ENCODE results near the gene DDX11.
"Not testable (repeated sequence)": the region's sequence is repeated elsewhere in the genome, so short reads cannot be mapped to it uniquely, and the experiment has no call there.

Gene DDX11

GRCh38 chr12:31073527-31074332 lies at the start of gene DDX11:
Gene DDX11, plus strand, starts transcription at chr12:31073860. Its CDS starts 4,534 bp downstream, at chr12:31078394.
- DNase-seq (ENCODE audit: insufficient read length, low spot score) (peak; percentile 85), FAIRE-seq (peak; percentile 18)

DNA sequence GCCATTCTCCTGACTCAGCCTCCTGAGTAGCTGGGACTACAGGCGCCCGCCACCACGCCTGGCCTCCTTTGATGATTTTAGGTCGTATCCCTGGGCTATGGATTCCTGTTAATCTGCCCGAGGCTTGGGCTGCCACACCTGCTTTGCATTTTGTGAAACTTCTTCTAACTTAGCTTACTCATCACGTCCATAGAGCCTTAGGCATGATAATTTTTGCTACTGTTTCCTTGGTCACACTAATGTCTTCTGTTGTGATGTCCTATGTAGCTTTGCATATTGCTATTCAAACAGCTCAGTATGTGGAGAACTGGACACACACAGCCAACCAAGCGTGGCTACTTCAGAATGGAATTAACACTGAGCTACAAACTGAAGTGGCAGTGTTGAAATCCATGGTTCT lies 47.5 kb upstream of the DDX11 start:
- DNase-seq (ENCODE audit: insufficient read length, low spot score) (no peak), FAIRE-seq (no peak)

- not testable (repeated sequence) for FAIRE-seq; DNase-seq (ENCODE audit: insufficient read length, low spot score)
These were observed 46.7 kb upstream of the DDX11 start for GRCh38 chr12:31027006-31027405.

GRCh38 chr12:31029468-31029867 lies 44.2 kb upstream of the DDX11 start:
- FAIRE-seq (no peak), DNase-seq (ENCODE audit: insufficient read length, low spot score) (no peak)

GRCh38 chr12:31029916-31030562 lies 43.6 kb upstream of the DDX11 start:
- FAIRE-seq, result no peak
- DNase-seq (ENCODE audit: insufficient read length, low spot score), result no peak

DNA sequence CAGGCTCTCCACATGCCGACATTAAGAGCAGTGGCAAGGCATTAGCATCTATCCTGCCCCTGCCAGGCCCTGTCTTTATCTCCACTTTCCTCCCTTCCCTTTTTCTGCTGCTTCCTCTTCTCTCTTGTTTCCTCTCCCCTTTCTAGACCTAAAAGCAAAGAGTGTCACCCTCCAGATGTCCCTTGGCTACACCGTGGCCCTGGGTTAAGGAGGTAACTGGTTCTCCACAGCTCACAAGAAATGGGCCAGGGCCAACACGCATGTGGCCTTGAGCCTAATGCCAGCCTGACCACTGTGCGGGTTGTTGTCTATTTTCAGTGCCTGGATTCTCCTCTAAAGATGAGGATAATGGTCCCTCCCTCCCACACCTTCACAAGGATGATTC lies 41.7 kb upstream of the DDX11 start:
- no peak for FAIRE-seq
- DNase-seq (ENCODE audit: insufficient read length, low spot score), result no peak

DNA sequence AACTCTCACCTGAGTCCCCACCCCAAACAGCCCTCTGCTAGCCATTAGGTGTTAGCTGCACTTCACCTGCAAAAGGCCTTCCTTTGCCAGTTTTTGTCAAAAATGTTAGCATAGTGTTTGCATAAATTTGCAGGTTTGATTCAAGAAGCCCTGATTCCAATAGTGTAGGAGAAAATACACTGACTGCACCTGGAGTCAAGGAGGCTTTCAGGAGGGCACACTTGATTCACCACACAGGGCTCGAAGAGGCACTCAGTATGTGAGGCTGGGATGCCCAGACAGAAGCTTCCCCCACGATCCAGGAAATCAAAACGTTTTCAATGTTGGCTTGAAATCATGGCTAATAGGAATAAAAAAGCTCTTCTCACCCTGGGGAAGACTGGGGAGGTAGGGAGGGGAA lies 40.5 kb upstream of the DDX11 start:
- FAIRE-seq, result no peak

DNA sequence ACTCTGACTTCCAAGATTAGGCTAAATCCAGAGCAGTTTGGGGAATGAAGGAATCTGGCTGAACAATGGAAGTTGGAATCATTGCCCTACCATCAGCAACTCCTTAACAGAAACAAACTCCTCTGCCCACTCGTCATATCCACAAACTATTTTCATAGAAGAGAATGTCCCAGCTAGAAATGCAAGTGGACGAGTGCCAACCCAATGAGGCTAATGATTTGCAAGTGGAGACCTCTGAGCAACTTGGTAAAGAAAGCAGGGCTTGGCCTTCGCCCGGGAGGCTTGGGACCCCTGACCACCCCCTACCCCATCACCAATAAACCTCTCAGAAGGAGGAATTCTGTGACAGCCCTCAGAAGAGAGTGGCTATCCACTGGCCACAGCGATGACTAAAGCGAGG lies 40.0 kb upstream of the DDX11 start:
- FAIRE-seq, result no peak
- no peak for DNase-seq (ENCODE audit: insufficient read length, low spot score)

More for the DNA sequence above, 40.5 kb upstream of the DDX11 start:
- no peak for DNase-seq (ENCODE audit: insufficient read length, low spot score)

GRCh38 chr12:31034372-31034771 lies 39.3 kb upstream of the DDX11 start:
- DNase-seq (ENCODE audit: insufficient read length, low spot score) (no peak), FAIRE-seq (no peak)

GRCh38 chr12:31035226-31035625 lies 38.4 kb upstream of the DDX11 start:
- DNase-seq (ENCODE audit: insufficient read length, low spot score), result no peak

DNA sequence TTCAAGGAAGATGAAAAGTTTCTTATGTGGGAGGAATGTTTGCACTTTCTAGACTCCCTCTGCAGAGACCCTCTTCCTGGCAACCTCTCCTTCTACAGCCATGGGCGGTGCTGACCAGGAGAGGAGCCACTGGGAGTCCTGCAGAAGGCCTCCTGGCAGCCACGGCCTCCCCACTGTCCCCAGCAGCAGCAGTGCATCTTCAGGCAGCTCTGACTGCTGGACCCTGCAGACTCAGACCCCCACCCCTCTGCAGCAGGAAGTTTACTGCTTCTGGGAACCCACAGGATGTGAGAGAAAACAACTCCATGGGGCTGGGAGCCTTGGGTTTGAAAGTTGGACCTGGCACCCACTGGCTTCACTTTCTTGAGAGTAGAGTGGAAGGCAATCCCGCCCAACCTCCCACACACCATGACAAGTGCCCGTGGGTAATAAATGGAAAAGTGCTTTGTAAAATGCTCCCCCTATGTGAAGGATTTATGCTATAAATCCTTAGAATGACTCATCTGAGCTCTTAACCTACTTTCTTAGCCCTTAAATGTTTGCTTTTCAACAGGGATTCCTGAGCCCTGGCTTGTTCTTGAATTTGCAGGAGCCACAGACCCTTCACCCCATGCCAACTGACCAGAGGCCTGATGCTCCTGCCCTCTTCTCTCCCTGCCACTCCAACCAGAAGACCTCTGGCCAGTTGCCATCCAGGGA lies 37.5 kb upstream of the DDX11 start:
- FAIRE-seq (no peak), DNase-seq (ENCODE audit: insufficient read length, low spot score) (no peak)

More at GRCh38 chr12:31035226-31035625, 38.4 kb upstream of the DDX11 start:
- no peak for FAIRE-seq

DNA sequence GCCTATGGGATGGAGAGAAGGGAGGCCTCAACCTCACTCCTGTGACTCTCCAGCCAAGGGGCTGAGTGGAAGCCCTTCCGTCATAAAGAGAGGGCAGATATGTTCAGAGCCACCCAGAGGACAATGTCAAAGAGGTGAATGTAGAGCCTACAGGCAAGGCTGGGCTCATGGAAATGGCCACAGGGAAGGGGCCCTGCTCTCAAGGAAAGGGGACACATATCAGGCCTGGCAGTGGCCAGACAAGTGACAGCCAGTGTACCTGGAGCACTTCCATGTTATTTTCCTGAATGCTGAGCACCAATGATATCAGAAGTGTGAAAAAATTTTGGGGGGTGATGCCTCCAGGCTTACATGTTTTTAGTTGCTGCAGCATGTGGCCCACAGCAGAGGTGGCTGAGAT lies 36.6 kb upstream of the DDX11 start:
- no peak for FAIRE-seq
- DNase-seq (ENCODE audit: insufficient read length, low spot score), result no peak

DNA sequence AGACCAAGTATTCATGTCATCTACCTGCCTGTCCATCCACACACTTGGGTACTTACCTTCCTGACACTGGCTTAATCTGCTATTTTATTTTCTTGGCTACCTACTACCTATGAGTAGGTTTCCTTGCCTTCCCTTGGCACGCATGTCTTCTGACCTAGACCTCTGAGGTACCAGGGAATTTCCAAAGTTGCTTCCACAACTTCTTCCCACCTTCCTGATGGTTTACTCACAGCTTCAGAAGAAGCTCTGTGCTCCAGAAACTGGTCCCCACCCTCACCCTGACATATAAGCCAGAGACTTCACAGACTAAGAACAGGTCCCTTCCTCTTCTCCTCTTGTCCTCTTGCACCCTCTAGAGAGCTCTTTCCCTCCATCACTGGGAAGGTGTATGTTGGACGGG lies 35.7 kb upstream of the DDX11 start:
- DNase-seq (ENCODE audit: insufficient read length, low spot score), result no peak
- FAIRE-seq, result no peak

DNA sequence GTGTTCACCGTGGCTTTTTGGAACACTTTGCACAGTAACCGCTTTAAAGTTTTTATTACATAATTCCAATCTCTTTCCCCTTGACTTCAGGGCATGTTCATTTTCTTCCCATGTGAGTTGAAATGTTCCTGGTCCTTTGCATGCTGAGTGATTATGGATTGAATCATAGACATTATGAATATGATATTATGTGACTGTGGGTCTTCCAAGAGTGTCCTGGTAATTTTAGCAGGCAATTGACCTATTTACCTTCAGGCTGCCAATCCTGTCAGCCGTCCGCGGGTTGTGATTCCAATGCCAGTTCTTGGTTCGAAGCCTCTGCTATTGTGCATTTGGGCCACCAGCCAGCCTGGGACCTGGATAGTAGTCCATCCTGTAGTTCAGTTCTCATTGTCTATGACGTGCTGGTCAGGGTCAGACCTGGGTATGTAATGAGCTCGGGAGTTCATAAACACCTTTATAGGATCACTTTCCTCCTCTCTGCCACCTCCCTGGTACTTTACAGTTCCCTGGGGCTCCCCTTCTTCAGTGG lies 32.6 kb upstream of the DDX11 start:
- FAIRE-seq (no peak), DNase-seq (ENCODE audit: insufficient read length, low spot score) (no peak)

DNA sequence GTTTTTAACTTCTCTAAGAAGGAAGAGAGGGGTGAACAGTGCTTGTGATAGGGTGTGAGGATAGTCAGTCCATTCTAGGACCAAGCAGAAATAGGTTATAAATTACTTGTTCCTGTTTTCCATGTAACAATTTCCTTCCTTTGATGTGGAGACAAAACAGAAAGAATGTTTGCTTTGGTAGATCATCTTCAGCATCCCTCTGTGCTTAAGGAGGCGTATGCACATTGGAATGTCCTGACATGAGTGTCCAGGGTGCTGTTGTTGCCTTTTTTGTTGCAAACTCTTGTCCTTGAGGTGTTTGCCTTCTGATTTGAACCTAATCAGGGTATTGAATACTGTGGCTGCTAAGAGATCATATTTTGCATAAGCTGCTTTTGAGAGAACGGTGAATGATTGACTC lies 23.5 kb upstream of the DDX11 start:
- not testable (repeated sequence) for DNase-seq (ENCODE audit: insufficient read length, low spot score); FAIRE-seq

- DNase-seq (ENCODE audit: insufficient read length, low spot score); FAIRE-seq: not testable (repeated sequence)
These were observed 23.1 kb upstream of the DDX11 start for GRCh38 chr12:31050548-31050947.

DNA sequence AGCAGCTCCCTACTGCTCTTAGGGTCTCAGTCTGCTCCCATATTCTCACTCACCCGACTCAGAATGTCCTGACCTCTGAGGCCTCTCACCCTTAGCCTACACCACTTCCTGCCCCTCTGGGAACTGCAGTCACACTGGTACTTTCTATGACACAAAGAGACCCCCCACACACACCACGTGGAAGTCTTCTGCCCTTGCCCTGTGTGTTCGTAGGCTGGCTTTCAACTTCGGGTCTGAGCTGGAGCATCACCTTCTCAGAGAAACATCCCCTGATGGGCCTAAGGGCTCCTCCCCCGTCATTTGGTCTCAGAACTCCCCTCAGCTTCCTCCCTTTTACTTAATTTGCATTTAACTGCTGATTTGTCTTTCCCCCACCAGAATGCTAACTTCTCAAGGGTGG lies 22.0 kb upstream of the DDX11 start:
- DNase-seq (ENCODE audit: insufficient read length, low spot score); FAIRE-seq: not testable (repeated sequence)

DNA sequence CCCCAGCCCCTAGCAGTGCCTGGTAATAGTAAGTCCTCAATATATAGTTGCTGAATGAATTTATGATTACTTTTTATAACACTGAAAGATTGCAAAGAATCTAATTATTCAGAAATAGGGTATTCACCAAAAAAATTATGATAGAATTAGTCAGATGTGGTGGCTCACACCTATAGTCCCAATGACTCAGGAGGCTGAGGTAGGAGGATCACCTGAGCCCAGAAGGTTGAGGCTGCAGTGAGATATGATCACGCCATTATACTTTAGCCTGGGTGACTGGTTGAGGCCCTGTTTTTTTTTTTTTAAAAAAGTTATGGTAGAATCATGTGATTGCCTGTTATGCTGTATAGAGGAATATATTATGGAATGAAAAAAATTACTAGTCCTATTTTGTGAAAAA lies 21.5 kb upstream of the DDX11 start:
- not testable (repeated sequence) for FAIRE-seq; DNase-seq (ENCODE audit: insufficient read length, low spot score)

GRCh38 chr12:31052666-31053439 lies 20.8 kb upstream of the DDX11 start:
- DNase-seq (ENCODE audit: insufficient read length, low spot score), result not testable (repeated sequence)

DNA sequence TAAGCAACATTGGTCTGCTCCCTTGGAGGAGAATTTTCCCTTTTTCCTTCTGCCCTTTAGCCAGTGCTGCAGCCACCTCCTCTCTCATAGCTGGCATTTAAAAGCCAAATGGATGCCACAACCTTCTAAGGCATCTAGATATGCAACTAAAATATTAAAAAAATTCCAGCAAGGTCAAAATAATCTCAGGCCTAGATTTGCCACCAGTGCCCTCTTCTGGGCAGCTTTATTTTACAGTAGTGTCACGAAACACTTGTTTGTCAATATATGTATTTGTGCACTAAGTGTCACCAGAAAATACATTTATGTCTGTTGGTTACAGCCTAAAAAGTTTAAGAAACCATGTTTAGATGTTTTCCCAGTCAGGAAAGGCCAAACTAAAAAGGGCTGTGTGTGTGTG lies 19.7 kb upstream of the DDX11 start:
- not testable (repeated sequence) for DNase-seq (ENCODE audit: insufficient read length, low spot score); FAIRE-seq

More at GRCh38 chr12:31052666-31053439, 20.8 kb upstream of the DDX11 start:
- FAIRE-seq, result peak; percentile 68
